Activated CD4-positive, alpha-beta T cell treated with anti-CD3 and anti-CD28 coated beads for 24 hours (primary cell): Measurements from ENCODE around the gene BMPER.
"Not testable (repeated sequence)": the region's sequence is repeated elsewhere in the genome, so short reads cannot be mapped to it uniquely, and the experiment has no call there.

ENCODE experiments used
- DNase-seq, 2 donors: peaks; one replicate each; pipeline ENCODE4 v3.0.0-alpha.2; 2020; ENCODE audit warnings: low read depth in 2 of 2

Gene BMPER

GRCh38 chr7:34135924-34136323, 230.6 kb downstream of the BMPER start:
- DNase-seq: no peak

GRCh38 chr7:34136698-34137097, 231.4 kb downstream of the BMPER start:
- no peak for DNase-seq

GRCh38 chr7:34137176-34137575, 231.8 kb downstream of the BMPER start:
- no peak for DNase-seq

- DNase-seq: no peak
Observed at GRCh38 chr7:34138483-34138882, 233.1 kb downstream of the BMPER start.

GRCh38 chr7:34139086-34139485, 233.7 kb downstream of the BMPER start:
- no peak for DNase-seq

GRCh38 chr7:34140066-34140465, 234.7 kb downstream of the BMPER start:
- DNase-seq: no peak

GRCh38 chr7:34143402-34143801, 238.1 kb downstream of the BMPER start:
- DNase-seq: no peak

GRCh38 chr7:34145603-34146002, 240.3 kb downstream of the BMPER start:
- DNase-seq: no peak

- no peak for DNase-seq
Observed at GRCh38 chr7:34153656-34154270, 248.4 kb downstream of the BMPER start.

- no peak for DNase-seq
Observed at GRCh38 chr7:34155220-34155908, 250.0 kb downstream of the BMPER start.

- no peak for DNase-seq
Observed at GRCh38 chr7:34156336-34156735, 251.0 kb downstream of the BMPER start.

GRCh38 chr7:34157137-34157536, 251.8 kb downstream of the BMPER start:
- DNase-seq: no peak

GRCh38 chr7:34158368-34159153, 253.2 kb downstream of the BMPER start:
- DNase-seq: no peak

- DNase-seq: no peak
Observed at GRCh38 chr7:34160261-34160752, 255.0 kb downstream of the BMPER start.

- no peak for DNase-seq
Observed at GRCh38 chr7:34162027-34162565, 256.8 kb downstream of the BMPER start.

- DNase-seq: no peak
Observed at GRCh38 chr7:34162677-34163076, 257.3 kb downstream of the BMPER start.

- DNase-seq: no peak
Observed at GRCh38 chr7:34163956-34164355, 258.6 kb downstream of the BMPER start.

GRCh38 chr7:34165466-34165865, 260.1 kb downstream of the BMPER start:
- no peak for DNase-seq

GRCh38 chr7:34165927-34166550, 260.7 kb downstream of the BMPER start:
- no peak for DNase-seq

- no peak for DNase-seq
Observed at GRCh38 chr7:34168013-34168412, 262.7 kb downstream of the BMPER start.

- DNase-seq: not testable (repeated sequence)
Observed at GRCh38 chr7:34174688-34175616, 269.6 kb downstream of the BMPER start.
